Hepatocyte (in vitro differentiated cells): ENCODE data around the gene NUP133. TPM values are rescaled to one million over a fixed set of nuclear protein-coding genes. Genes with fewer than 3 reads are reported as not detected.

Experiments used
- DNase-seq: peaks from one replicate; pipeline ENCODE4 v3.0.0-alpha.2; 2016; ENCODE audit warnings: low spot score
- H2AFZ ChIP-seq: fragments of 200-600 bp; sonication (generic); 2 replicates; pipeline ENCODE4 v1.6.0; 2016; ENCODE audit warnings: antibody characterized with exemption, mild to moderate bottlenecking
- H3K27ac ChIP-seq: fragments of 200-600 bp; sonication (generic); 2 replicates; pipeline ENCODE4 v1.5.1; 2016; ENCODE audit warnings: mild to moderate bottlenecking
- H3K27me3 ChIP-seq: fragments of 200-600 bp; sonication (generic); 2 replicates; pipeline ENCODE4 v1.6.1; 2016
- H3K36me3 ChIP-seq: fragments of 200-600 bp; sonication (generic); replicated peaks from 2 replicates; pipeline ENCODE4 v1.5.1; 2016; ENCODE audit warnings: low read depth; ENCODE audit not compliant: insufficient read depth
- H3K4me1 ChIP-seq: fragments of 200-600 bp; sonication (generic); 2 replicates; pipeline ENCODE4 v1.5.1; 2016; ENCODE audit warnings: mild to moderate bottlenecking, moderate library complexity; ENCODE audit not compliant: insufficient read depth
- H3K4me2 ChIP-seq: fragments of 200-600 bp; sonication (generic); 2 replicates; pipeline ENCODE4 v1.6.0; 2016
- H3K4me3 ChIP-seq: fragments of 200-600 bp; sonication (generic); 2 replicates; pipeline ENCODE4 v1.5.1; 2016; ENCODE audit warnings: mild to moderate bottlenecking
- H3K79me2 ChIP-seq: fragments of 200-600 bp; sonication (generic); 2 replicates; pipeline ENCODE4 v1.6.0; 2017; ENCODE audit warnings: mild to moderate bottlenecking
- H3K9me2 ChIP-seq: fragments of 200-600 bp; sonication (generic); replicated peaks from 2 replicates; pipeline ENCODE4 v1.6.0; 2017; ENCODE audit warnings: mild to moderate bottlenecking; ENCODE audit not compliant: insufficient read depth
- H3K9me3 ChIP-seq: fragments of 200-600 bp; sonication (generic); 2 replicates; pipeline ENCODE4 v1.5.1; 2016; ENCODE audit warnings: low read depth, mild to moderate bottlenecking
- H4K20me1 ChIP-seq: fragments of 200-600 bp; sonication (generic); 2 replicates; pipeline ENCODE4 v1.6.0; 2016; ENCODE audit warnings: mild to moderate bottlenecking; ENCODE audit not compliant: insufficient read depth, poor library complexity, severe bottlenecking
- EZH2 ChIP-seq: fragments of 200-600 bp; sonication (generic); IDR thresholded peaks from 2 replicates; pipeline ENCODE4 v1.6.1; 2016; ENCODE audit warnings: antibody characterized with exemption, mild to moderate bottlenecking, borderline replicate concordance
- EZH2phosphoT487 ChIP-seq: fragments of 200-600 bp; sonication (generic); IDR thresholded peaks from one replicate; pipeline ENCODE4 v1.6.1; 2018; ENCODE audit warnings: antibody characterized with exemption, mild to moderate bottlenecking, low read depth, moderate library complexity; ENCODE audit not compliant: unreplicated experiment, severe bottlenecking
- WGBS: methylation state at CpG from one replicate; pipeline ENCODE4 v1.1.6; 2016; ENCODE audit warnings: low lambda C conversion rate; ENCODE audit errors: missing lambda C conversion rate; 5-methylcytosine and 5-hydroxymethylcytosine counted together
- polyA plus RNA-seq: library from polyadenylated mRNA; unstranded; fragments of >200 nt; fragmentation: Nextera tagmentation; extraction: Ambion mirVana; gene quantifications from 2 replicates; pipeline ENCODE4 v1.2.1, GENCODE V29; 2016
- total RNA-seq: library from RNA; depleted of rRNA; stranded (reverse); fragments of >200 nt; gene quantifications from 2 replicates; pipeline ENCODE4 v1.2.3, GENCODE V29; 2014
- TF ChIP-seq, protein P1 (sequence below): fragments of 200-600 bp; sonication (generic); IDR thresholded peaks from 2 replicates; pipeline ENCODE4 v1.5.1; 2016; ENCODE audit warnings: antibody characterized with exemption, mild to moderate bottlenecking; ENCODE audit not compliant: poor library complexity

The NUP133 gene
- total and polyA plus RNA-seq, 2 experiments from 2014 or later = 18.8 to 33.2 TPM

DNA sequence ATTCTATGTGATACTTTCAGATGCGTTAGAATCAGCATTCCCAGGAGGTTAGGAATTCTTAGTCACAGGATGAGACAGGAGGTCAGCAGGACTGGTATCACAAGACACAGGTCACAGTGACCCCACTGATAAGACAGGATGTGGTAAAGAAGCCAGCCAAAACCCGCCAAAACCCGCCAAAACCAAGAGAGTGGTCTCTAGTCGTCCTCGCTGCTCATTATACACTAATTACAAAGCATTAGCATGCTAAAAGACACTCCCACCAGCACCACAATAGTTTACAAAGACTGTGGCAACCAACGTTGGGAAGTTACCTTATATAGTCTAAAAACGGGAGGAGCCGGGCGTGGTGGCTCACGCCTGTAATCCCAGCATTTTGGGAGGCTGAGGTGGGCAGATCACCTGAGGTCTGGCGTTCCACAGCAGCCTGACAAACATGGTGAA, 60.3 kb downstream of the NUP133 start:
- WGBS = 94% methylated on average over 11 of the region's 11 CpGs
- H3K4me1 ChIP-seq = no peaks in the 10 kb centered on the region
- no peaks in the 10 kb centered on the region for H3K27me3 ChIP-seq
- H3K4me2 ChIP-seq = no peak overlapping the region
- H4K20me1 ChIP-seq = no peaks in the 10 kb centered on the region
- H3K9me3 ChIP-seq = no peaks in the 10 kb centered on the region
- no peak for DNase-seq
- H2AFZ ChIP-seq = no peak overlapping the region
- no peaks in the 10 kb centered on the region for H3K9me2 ChIP-seq
- H3K79me2 ChIP-seq = no peaks in the 10 kb centered on the region
- H3K27ac ChIP-seq = no peak overlapping the region
- no peak for TF ChIP-seq EZH2
- no peak for TF ChIP-seq EZH2phosphoT487
- TF ChIP-seq, protein P1, sequence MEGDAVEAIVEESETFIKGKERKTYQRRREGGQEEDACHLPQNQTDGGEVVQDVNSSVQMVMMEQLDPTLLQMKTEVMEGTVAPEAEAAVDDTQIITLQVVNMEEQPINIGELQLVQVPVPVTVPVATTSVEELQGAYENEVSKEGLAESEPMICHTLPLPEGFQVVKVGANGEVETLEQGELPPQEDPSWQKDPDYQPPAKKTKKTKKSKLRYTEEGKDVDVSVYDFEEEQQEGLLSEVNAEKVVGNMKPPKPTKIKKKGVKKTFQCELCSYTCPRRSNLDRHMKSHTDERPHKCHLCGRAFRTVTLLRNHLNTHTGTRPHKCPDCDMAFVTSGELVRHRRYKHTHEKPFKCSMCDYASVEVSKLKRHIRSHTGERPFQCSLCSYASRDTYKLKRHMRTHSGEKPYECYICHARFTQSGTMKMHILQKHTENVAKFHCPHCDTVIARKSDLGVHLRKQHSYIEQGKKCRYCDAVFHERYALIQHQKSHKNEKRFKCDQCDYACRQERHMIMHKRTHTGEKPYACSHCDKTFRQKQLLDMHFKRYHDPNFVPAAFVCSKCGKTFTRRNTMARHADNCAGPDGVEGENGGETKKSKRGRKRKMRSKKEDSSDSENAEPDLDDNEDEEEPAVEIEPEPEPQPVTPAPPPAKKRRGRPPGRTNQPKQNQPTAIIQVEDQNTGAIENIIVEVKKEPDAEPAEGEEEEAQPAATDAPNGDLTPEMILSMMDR = no peak
- no peaks in the 10 kb centered on the region for H3K36me3 ChIP-seq
- H3K4me3 ChIP-seq = no peak overlapping the region

DNA sequence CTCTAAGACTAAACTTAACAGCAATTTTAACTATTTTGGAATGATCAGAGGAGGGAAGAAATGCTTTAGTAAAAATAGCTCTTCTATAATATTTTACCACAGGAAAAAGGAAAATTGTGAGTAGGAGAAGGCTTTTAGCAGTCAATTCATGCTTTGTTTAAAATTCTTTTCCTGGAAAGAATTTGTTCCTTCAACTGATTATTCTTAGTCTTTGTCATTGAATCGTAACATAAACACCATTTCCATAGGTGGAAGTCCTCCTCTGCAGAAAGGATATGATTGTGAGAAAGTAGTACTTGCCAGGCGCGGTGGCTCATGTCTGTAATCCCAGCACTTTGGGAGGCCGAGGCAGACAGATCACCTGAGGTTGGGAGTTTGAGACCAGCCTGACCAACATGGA, 62.3 kb downstream of the NUP133 start:
- H3K4me2 ChIP-seq = no peak overlapping the region
- H3K4me3 ChIP-seq = no peak overlapping the region
- 96% methylated on average over 4 of the region's 4 CpGs for WGBS
- H3K36me3 ChIP-seq = no peaks in the 10 kb centered on the region
- no peaks in the 10 kb centered on the region for H3K79me2 ChIP-seq
- TF ChIP-seq EZH2phosphoT487 = no peak
- TF ChIP-seq, protein P1 = no peak
- TF ChIP-seq EZH2 = no peak
- no peaks in the 10 kb centered on the region for H3K4me1 ChIP-seq
- DNase-seq = no peak
- no peaks in the 10 kb centered on the region for H3K9me2 ChIP-seq
- H3K27ac ChIP-seq = no peak overlapping the region
- no peaks in the 10 kb centered on the region for H3K9me3 ChIP-seq
- no peaks in the 10 kb centered on the region for H3K27me3 ChIP-seq
- no peaks in the 10 kb centered on the region for H4K20me1 ChIP-seq
- H2AFZ ChIP-seq = no peak overlapping the region

GRCh38 chr1:229440851-229441537, 67.1 kb downstream of the NUP133 start:
- TF ChIP-seq, protein P1 = no peak
- TF ChIP-seq EZH2phosphoT487 = no peak
- no peak for TF ChIP-seq EZH2
- DNase-seq = no peak
- Histone ChIP-seq H2AFZ (no peak overlapping the region), H3K9me3 (no peaks in the 10 kb centered on the region), H3K9me2 (no peaks in the 10 kb centered on the region), H3K79me2 (no peaks in the 10 kb centered on the region), H3K27ac (no peak overlapping the region), H3K27me3 (peaks cover 3% of the 10 kb centered on the region), H3K4me1 (no peaks in the 10 kb centered on the region), H3K36me3 (no peaks in the 10 kb centered on the region), H4K20me1 (no peaks in the 10 kb centered on the region), H3K4me2 (no peak overlapping the region), H3K4me3 (no peak overlapping the region)
- 71% methylated on average over 5 of the region's 5 CpGs for WGBS
